HG02981 (cell line): ENCODE data around the gene TAS1R1.
"Not testable (repeated sequence)": the region's sequence is repeated elsewhere in the genome, so short reads cannot be mapped to it uniquely, and the experiment has no call there.

Experiments
- ATAC-seq: cut with Tn5 transposase; IDR thresholded peaks from one replicate; pipeline ENCODE4 v1.9.1; 2021; ENCODE audit warnings: mild to moderate bottlenecking, moderate library complexity; ENCODE audit not compliant: unreplicated experiment

TAS1R1 gene

GRCh38 chr1:6587261-6588005, 32.3 kb downstream of the TAS1R1 start:
- ATAC-seq = no peak

DNA sequence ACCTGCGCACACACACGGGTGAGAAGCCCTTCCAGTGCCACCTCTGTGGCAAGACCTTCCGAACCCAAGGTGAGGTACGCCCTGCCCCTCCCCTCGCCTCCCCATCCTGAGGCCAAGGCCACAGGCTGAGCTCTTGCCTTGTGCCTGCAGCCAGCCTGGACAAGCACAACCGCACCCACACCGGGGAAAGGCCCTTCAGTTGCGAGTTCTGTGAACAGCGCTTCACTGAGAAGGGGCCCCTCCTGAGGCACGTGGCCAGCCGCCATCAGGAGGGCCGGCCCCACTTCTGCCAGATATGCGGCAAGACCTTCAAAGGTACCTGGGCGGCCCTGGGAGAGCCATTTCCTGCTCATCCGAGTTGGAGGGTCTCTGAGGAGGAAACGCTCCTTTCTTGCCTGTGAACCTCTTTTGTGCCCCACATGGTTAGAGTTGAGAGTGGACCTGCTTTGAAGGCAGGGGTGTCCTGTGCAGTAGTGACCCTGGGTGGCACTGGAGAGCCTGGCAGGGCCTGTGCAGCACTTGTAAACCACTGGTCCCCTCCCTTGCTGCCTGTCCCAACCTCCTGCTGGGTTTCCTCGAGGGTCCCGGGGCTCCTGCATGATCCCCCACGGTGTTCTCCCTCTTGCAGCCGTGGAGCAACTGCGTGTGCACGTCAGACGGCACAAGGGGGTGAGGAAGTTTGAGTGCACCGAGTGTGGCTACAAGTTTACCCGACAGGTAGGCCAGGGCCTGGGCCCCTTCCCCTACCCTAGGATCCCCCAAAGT, 33.2 kb downstream of the TAS1R1 start:
- no peak for ATAC-seq

- no peak for ATAC-seq
Measured at GRCh38 chr1:6588893-6589520, 33.9 kb downstream of the TAS1R1 start.

GRCh38 chr1:6590046-6590445, 34.9 kb downstream of the TAS1R1 start:
- ATAC-seq = no peak

GRCh38 chr1:6591222-6591621, 36.1 kb downstream of the TAS1R1 start:
- no peak for ATAC-seq

DNA sequence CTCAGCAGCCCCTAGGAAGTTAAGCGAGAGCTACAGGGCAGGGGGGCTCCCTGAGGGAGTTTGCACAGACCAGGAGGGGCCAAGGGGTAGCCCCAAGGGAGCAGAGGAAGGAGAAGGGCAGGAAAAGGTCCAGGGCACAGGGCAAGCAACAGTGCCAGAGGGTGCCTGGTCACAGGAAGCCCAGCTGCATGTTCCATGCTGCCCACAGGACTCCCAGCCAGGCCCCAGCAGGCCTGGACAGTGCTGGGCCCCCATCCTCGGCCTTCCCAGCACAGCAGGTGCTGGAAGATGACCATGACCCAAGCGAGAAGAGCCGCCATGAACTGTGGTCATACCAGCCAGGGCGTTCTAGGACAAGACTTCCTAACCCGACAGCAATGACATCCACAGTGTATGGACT, 36.5 kb downstream of the TAS1R1 start:
- no peak for ATAC-seq

DNA sequence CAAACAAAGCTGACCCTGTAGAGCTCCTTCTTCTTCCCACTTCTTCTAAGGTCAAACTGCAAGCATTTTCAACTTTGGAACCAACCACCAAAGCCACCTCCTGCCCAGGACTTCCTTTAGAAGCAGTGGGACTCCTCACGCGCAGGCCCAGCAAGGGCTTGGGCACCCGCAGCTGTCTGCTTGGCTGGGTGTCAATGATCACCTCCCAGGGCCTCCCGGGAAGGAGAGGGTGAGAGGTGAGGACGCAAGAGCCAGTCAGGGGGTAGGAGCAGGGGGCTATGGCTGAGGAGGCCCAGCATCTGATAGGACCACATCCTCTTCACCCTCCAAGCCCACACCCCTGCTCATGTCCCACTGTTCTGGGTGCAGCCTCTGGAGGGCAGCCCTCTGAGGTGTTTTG, 37.3 kb downstream of the TAS1R1 start:
- ATAC-seq = no peak

DNA sequence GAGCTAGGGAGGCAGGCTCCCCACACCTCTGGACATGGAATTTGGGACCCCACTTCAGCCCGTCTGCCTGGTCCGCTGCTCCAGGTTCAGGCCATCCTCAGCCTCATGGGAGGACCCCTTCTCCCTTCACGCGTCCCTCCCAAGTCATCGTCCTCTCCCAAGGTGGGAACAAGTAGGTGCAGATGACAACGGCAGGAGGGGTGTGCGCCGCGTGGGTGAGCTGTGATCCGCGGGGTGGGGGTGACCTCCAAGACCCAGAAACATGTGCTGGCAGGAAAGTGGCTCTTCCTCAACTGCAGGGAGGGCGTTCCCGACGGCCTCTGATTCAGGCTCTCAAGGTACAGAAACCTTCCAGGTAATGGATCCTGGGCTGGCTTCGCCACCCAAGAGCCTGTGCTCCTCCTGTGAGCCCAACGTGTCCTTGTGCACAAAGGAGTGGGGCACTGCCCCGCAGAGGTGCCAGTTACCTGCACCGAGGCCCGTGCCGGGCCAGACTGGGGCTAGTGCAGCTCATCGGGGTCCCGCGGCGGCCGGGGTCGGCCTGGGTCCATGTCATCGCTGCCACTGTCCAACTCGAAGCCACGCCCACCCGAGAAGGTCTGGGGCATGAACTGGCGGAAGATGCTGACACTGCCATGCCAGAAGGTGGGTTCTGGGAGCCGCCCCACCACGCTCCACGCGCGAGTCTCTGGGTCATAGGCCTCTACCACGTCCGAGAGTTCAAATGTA, 37.9 kb downstream of the TAS1R1 start:
- no peak for ATAC-seq

DNA sequence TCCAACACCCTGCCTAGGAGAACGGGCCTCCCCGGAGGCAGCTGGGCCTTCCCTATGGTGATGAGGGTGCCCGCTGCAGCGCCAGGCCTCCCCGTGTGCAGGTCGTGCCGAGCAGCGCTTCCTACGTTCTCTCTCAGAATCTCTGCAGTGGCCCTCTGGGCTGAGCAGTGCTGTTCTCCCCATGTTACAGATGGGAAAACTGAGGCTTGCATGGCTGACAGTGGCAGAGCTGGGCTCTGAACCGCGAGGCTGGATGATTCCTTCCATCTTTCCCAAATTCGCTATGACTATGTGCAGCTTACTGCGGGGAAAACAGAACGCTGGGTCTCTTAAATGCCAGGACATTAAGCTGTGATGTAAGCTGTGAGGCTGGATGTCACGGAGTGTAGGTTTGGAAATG, 38.7 kb downstream of the TAS1R1 start:
- no peak for ATAC-seq

- no peak for ATAC-seq
Measured at GRCh38 chr1:6594977-6595740, 40.1 kb downstream of the TAS1R1 start.

- ATAC-seq = no peak
Measured at GRCh38 chr1:6596351-6596750, 41.2 kb downstream of the TAS1R1 start.

GRCh38 chr1:6596886-6597776, 42.0 kb downstream of the TAS1R1 start:
- ATAC-seq = no peak

- no peak for ATAC-seq
Measured at GRCh38 chr1:6597777-6598131, 42.6 kb downstream of the TAS1R1 start.

DNA sequence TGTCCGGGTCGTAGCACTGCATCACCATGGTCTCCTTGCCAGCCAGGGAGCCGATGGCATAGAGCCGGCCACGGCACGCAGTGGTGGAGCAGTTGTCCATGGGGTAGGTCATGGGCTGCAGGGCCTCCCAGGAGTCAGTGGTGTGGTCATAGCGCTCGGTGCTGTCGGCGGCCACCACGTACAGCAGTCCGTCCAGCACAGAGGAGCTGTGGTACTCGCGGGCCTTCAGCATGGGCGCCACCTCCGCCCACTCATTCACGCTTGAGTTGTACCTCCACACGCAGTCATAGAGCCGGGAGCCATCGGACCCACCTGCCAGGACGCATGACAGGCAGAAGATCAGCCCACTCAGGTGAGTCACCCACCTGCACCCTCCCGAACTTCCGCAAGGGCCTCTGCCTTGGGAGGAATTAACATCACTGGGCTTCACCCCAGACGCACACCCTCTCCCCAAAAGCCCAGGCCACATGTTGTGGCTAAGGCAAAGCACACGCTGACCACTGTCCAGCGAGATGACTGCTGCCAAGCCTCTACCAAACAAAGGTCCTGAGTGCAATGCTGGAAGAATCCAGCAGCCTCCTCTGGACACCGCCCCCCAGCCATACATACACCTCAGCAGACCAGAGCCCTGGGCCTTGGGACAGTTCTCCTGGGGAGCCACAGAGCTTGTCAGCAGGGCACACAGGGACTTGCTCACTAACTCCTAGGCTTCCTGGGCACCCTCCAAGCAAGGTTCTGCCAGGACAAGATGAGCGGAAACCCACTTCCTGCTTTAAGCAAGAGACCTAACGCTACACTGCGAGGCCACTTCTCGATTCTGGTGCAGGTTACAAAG, 44.3 kb downstream of the TAS1R1 start:
- no peak for ATAC-seq

DNA sequence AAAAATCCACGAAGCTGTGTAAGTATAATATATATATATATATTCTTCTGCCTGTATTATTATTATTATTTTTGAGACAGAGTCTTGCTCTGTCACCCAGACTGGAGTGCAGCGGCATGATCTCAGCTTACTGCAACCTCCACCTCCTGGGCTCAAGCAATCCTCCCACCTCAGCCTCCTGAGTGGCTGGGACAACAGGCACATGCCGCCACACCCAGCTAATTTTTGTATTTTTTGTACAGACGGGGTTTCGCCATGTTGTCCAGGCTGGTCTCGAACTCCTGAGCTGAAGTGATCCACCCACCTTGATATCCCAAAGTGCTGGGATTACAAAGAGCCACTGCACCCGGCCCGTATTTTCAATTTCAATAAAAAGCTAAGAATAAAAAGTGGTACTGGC, 44.9 kb downstream of the TAS1R1 start:
- ATAC-seq = not testable (repeated sequence)

GRCh38 chr1:6600410-6601048, 45.4 kb downstream of the TAS1R1 start:
- peak; percentile 1 for ATAC-seq

- ATAC-seq = peak; percentile 29
Measured at GRCh38 chr1:6601049-6601922, 46.2 kb downstream of the TAS1R1 start.
